Dermis blood vessel endothelial cell (primary cell): ENCODE measurements around the gene SULT6B1. TPM values are rescaled to one million over a fixed set of nuclear protein-coding genes. Genes with fewer than 3 reads are reported as not detected.

Experiments
- DNase-seq: peaks from one replicate; pipeline ENCODE4 v3.0.0; 2010
- total RNA-seq: library from RNA; depleted of rRNA; stranded (reverse); fragments of >200 nt; gene quantifications from 2 replicates; pipeline ENCODE4 v1.2.3, GENCODE V29; 2014

The SULT6B1 gene
- total RNA-seq, 1 donor from 2014 or later: not detected

DNA sequence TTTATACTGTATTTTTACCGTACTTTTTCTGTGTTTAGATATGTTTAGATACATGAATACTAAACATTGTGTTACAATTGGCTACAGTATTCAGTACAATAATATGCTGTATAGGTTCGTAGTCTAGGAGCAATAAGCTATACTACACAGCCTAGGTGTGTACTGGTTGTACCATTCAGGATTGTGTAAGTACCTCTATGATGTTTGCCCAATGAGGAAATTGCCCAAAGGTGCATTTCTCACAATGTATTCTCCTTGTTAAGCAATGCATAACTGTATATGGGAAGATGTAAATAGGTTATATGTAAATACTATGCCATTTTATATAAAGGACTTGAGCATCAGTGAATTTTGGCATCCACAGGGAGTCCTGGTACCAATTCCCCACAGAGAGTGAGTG lies 42.4 kb downstream of the SULT6B1 start:
- DNase-seq: no peak

DNA sequence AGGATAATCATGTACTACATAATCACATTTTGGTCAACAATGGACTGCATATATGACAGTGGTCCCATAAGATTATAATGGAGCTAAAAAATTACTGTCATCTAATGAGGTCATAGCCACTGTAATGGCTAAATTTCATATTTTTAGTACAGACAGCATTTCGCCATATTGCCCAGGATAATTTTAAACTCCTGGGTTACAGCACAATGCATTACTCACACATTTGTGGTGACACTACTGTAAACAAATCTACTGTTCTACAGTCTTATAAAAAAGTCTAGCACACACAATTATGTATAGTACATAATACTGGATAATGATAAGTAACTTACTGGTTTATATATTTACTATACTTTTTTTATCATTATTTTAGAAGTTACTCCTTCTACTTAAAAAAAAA lies 44.5 kb downstream of the SULT6B1 start:
- no peak for DNase-seq

DNA sequence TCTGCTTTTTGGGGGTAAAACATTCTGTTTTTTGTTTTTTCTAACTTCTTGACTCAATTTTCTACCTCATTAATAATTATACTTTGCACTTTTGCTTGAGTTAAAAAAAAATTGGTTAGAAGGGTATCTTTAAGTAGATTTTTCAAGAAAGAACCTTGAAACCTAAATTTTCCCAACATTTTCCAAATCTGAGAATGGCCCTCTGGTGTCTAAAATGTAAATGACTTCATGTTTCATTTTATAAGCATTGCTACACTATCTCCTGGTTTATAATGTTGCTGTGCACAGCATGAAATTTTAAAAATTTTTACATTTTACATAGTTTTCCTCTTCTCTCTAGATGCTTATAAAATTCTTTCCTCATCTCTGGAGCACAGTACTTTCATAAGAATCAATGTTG lies 45.9 kb downstream of the SULT6B1 start:
- DNase-seq: no peak

DNA sequence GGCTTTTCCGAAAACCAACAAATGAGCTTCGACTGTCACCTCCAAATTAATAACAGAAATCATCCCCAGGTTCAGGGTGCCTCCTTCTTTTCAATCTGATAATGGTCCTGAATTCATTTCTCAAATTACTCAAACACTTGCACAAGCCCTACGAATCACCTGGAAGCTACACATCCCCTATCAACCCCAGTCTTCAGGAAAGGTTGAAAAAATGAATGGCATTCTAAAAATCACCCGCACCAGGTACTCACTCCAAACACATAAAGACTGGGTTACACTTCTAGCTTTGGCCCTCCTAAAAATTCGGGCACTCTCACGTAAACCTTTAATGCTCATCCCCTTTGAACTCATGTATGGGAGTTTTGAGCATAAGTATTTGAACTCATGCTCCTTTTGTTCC lies 55.6 kb downstream of the SULT6B1 start:
- no peak for DNase-seq

DNA sequence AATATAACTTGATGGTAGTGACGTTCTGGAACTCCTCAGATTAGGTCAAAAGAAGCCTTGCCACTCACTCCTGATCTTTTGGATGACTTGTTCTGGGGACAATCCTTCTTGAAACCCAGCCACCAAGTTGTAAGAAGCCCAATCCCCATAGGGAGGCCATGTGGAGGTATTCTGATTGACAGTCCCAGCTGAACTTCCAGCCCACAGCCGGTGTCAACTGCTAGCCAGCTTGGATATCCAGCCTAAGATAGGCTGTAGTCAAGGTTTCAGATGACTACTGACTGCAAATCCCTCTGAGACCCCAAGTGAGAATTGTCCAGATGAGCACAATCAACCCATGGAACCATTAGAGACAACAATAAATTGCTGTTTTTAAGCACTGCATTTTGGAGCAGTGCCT lies 63.1 kb downstream of the SULT6B1 start:
- DNase-seq: no peak

DNA sequence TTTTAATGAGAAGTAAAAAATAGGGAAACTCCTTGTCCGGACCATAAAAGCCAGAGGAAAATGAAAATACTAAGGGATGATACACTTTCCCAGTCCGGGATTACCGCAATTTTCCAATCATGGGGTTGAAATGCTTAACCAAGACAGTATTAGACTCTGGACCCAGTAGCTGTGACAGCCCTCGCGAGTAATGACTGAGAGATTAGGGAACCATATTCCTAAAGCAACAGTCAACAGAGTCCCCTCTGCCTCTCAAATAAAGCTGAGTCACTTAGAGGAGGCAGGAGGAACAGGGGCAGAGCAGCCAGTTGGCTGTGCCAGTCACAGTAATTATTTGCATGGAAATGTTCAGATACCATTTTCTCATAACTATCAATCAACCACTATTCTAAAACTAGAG lies 69.3 kb downstream of the SULT6B1 start:
- DNase-seq: no peak

Other genes with a start within 250 kb of the SULT6B1 start
- gene STRN, start 222.1 kb downstream of the SULT6B1 start, total RNA-seq: 24.7 and 52.0 TPM in 2 replicates
- 37.6 and 40.3 TPM in 2 replicates for gene HEATR5B, start 104.3 kb downstream of the SULT6B1 start, total RNA-seq
- 6.0 and 9.4 TPM in 2 replicates for gene GPATCH11, start 104.2 kb downstream of the SULT6B1 start, total RNA-seq
- 18.9 and 33.2 TPM in 2 replicates for gene EIF2AK2, start 31.7 kb downstream of the SULT6B1 start, total RNA-seq
- 10.6 and 13.8 TPM in 2 replicates for gene CEBPZOS, start 7.8 kb upstream of the SULT6B1 start, total RNA-seq
- gene CEBPZ, start 42.9 kb upstream of the SULT6B1 start, total RNA-seq: 56.0 and 63.5 TPM in 2 replicates
- gene NDUFAF7, start 43.0 kb upstream of the SULT6B1 start, total RNA-seq: 11.3 and 15.7 TPM in 2 replicates
- 76.5 and 77.1 TPM in 2 replicates for gene PRKD3, start 136.2 kb upstream of the SULT6B1 start, total RNA-seq
- 4.0 and 7.8 TPM in 2 replicates for gene QPCT, start 156.0 kb upstream of the SULT6B1 start, total RNA-seq